B cell (primary cell): Measurements from ENCODE around the gene MBP. TPM values are rescaled to one million over a fixed set of nuclear protein-coding genes. Genes with fewer than 3 reads are reported as not detected.

Experiments
- ATAC-seq: fragments of 200-7000 bp; cut with Tn5 transposase; one replicate; pipeline ENCODE4 v1.10.0; 2021; ENCODE audit warnings: low read depth, mild to moderate bottlenecking, moderate number of reproducible peaks, moderate library complexity
- CTCF ChIA-PET: fragments of 350-600 bp; sonication (Branson Sonifier 250); formaldehyde crosslinking; loops from one replicate; lab custom pipeline; 2021; ENCODE audit warnings: antibody characterized with exemption, inconsistent platforms; lab: Charles Lee
- POLR2A ChIA-PET: fragments of 350-600 bp; sonication (Branson Sonifier 250); formaldehyde crosslinking; loops from one replicate; lab custom pipeline; 2021; ENCODE audit warnings: antibody characterized with exemption; lab: Charles Lee
- DNase-seq: peaks from one replicate; pipeline ENCODE4 v3.0.0; 2013
- H2AFZ ChIP-seq: 2 replicates; pipeline ENCODE4 v1.6.1; 2012; ENCODE audit warnings: mild to moderate bottlenecking, low read depth, low read length; ENCODE audit not compliant: insufficient read depth, poor library complexity, severe bottlenecking
- H3K27ac ChIP-seq, 2 donors: 1 replicate in 1 of 2; 2 replicates in 1 of 2; pipeline ENCODE4 v1.5.1; 2012 to 2013; ENCODE audit warnings: low read length in 2 of 2, mild to moderate bottlenecking in 2 of 2, moderate library complexity in 1 of 2
- H3K27me3 ChIP-seq, 4 experiments: fragments of 200-600 bp in 1 of 4; sonication (generic) in 1 of 4; replicated peaks in 1 of 4; 1 replicate in 2 of 4; 2 replicates in 2 of 4; pipeline versions ENCODE4 v1.6.1 to v1.7.0; 2013 to 2016; ENCODE audit warnings: low read length in 3 of 4, mild to moderate bottlenecking in 2 of 4, mixed read lengths in 1 of 4, moderate library complexity in 1 of 4; ENCODE audit not compliant: insufficient read depth in 4 of 4, control insufficient read depth in 3 of 4; ENCODE audit errors: control extremely low read depth in 1 of 4
- H3K36me3 ChIP-seq, 2 experiments: replicated peaks in 1 of 2; 1 replicate in 1 of 2; 2 replicates in 1 of 2; pipeline versions ENCODE4 v1.6.1 to v1.7.1; 2013; ENCODE audit warnings: low read length in 1 of 2; ENCODE audit not compliant: insufficient read depth in 2 of 2, control insufficient read depth in 1 of 2; ENCODE audit errors: control extremely low read depth in 1 of 2, extremely low read depth in 1 of 2
- H3K4me1 ChIP-seq, 2 donors: fragments of 200-600 bp in 1 of 2; sonication (generic) in 1 of 2; 1 replicate in 1 of 2; 2 replicates in 1 of 2; pipeline versions ENCODE4 v1.5.1 to v1.6.1; 2013 to 2017; ENCODE audit warnings: low read length in 2 of 2; ENCODE audit not compliant: control insufficient read depth in 2 of 2, insufficient read depth in 2 of 2
- H3K4me2 ChIP-seq: replicated peaks from 2 replicates; pipeline ENCODE3; 2012; ENCODE audit warnings: mild to moderate bottlenecking, low read depth, low read length; ENCODE audit not compliant: poor library complexity, severe bottlenecking
- H3K4me3 ChIP-seq, 5 experiments: fragments of 200-600 bp in 1 of 5; sonication (generic) in 1 of 5; 1 replicate in 3 of 5; 2 replicates in 2 of 5; pipeline versions ENCODE4 v1.5.1 to v1.7.0; 2011 to 2016; ENCODE audit warnings: low read length in 4 of 5, mild to moderate bottlenecking in 4 of 5, low read depth in 2 of 5, control low read depth in 1 of 5, moderate library complexity in 1 of 5; ENCODE audit not compliant: insufficient read depth in 1 of 5; ENCODE audit errors: control extremely low read depth in 1 of 5, extremely low read depth in 1 of 5
- H3K79me2 ChIP-seq: fragments of 200-600 bp; sonication (generic); one replicate; pipeline ENCODE4 v1.6.0; 2016; ENCODE audit warnings: low read length; ENCODE audit not compliant: control insufficient read depth, insufficient read depth
- H3K9ac ChIP-seq: fragments of 200-600 bp; sonication (generic); 2 replicates; pipeline ENCODE4 v1.6.1; 2017; ENCODE audit warnings: mild to moderate bottlenecking, low read length, moderate library complexity
- H3K9me3 ChIP-seq, 3 donors: one replicate each; pipeline versions ENCODE4 v1.6.1 to v1.7.1; 2013; ENCODE audit warnings: low read length in 2 of 3; ENCODE audit not compliant: control insufficient read depth in 2 of 3, insufficient read depth in 1 of 3; ENCODE audit errors: control extremely low read depth in 1 of 3
- H4K20me1 ChIP-seq: 2 replicates; pipeline ENCODE4 v1.6.0; 2012; ENCODE audit warnings: mild to moderate bottlenecking, low read length; ENCODE audit not compliant: insufficient read depth, control insufficient read depth, poor library complexity, severe bottlenecking
- H3K27ac Mint-ChIP-seq: one replicate; pipeline ENCODE4 v1.8.0; 2021; ENCODE audit warnings: mixed read lengths
- H3K27me3 Mint-ChIP-seq: one replicate; pipeline ENCODE4 v1.8.0; 2021; ENCODE audit warnings: mixed read lengths
- H3K4me1 Mint-ChIP-seq: one replicate; pipeline ENCODE4 v1.8.0; 2021; ENCODE audit warnings: mixed read lengths
- H3K4me3 Mint-ChIP-seq: one replicate; pipeline ENCODE4 v1.8.0; 2021; ENCODE audit warnings: mixed read lengths
- H3K9me3 Mint-ChIP-seq: one replicate; pipeline ENCODE4 v1.8.0; 2022; ENCODE audit warnings: mixed read lengths; ENCODE audit not compliant: insufficient read depth
- CTCF ChIP-seq: fragments of 200-600 bp; IDR thresholded peaks from one replicate; pipeline ENCODE4 v1.8.0; 2022; ENCODE audit warnings: antibody characterized with exemption, mild to moderate bottlenecking
- EZH2 ChIP-seq: IDR thresholded peaks from 2 replicates; pipeline ENCODE4 v1.6.1; 2012; ENCODE audit warnings: borderline replicate concordance, low read depth, mild to moderate bottlenecking, moderate library complexity, low read length; ENCODE audit not compliant: insufficient read depth, poor library complexity, severe bottlenecking
- WGBS: methylation state at CpG from one replicate; pipeline ENCODE4 v1.1.5; 2013; ENCODE audit warnings: missing lambda C conversion rate; ENCODE audit not compliant: insufficient coverage; 5-methylcytosine and 5-hydroxymethylcytosine counted together
- intact Hi-C: fragments of 100-400 bp; cut with micrococcal nuclease; formaldehyde crosslinking; loops from one replicate; pipeline ENCODE4 v1.10.0; 2022
- polyA plus RNA-seq: library from polyadenylated mRNA; depleted of rRNA; stranded (reverse); fragments of >200 nt; gene quantifications from 2 replicates; pipeline ENCODE4 v1.2.3, GENCODE V29; 2012
- total RNA-seq, 2 donors: library from RNA; stranded (reverse); fragments of 120-200 nt in 1 of 2; gene quantifications; 1 replicate in 1 of 2; 2 replicates in 1 of 2; pipeline versions ENCODE4 v1.2.3 to v1.2.4, GENCODE V29; 2013 to 2022

Gene MBP
- total and polyA plus RNA-seq, 2 donors (not counting 1 experiment from before 2014, with no cell fraction given), result 30.1 to 192 TPM

GRCh38 chr18:76974386-76974785, 158.2 kb downstream of the MBP start:
- no peak overlapping the region for H2AFZ ChIP-seq
- peaks cover 32 to 34% of the 10 kb centered on the region in 2 donors for H3K4me1 ChIP-seq
- Mint-ChIP-seq H3K27me3 (no peaks in the 10 kb centered on the region), H3K27ac (no peak overlapping the region), H3K4me1 (peaks cover 44% of the 10 kb centered on the region), H3K4me3 (no peak overlapping the region), H3K9me3 (no peaks in the 10 kb centered on the region)
- DNase-seq (no peak), ATAC-seq (no peak)
- no peaks in the 10 kb centered on the region for H3K79me2 ChIP-seq
- no peaks in the 10 kb centered on the region for H4K20me1 ChIP-seq
- intact Hi-C loops, result no loop called here
- H3K9ac ChIP-seq, result no peak overlapping the region
- no peak overlapping the region for H3K4me3 ChIP-seq
- H3K4me2 ChIP-seq, result no peak overlapping the region
- H3K36me3 ChIP-seq, result peaks cover 0 to 4% of the 10 kb centered on the region in 2 experiments
- ChIA-PET POLR2A (interaction anchor here (0.9 kb wide), 1 partner anchor 9 kb away, joined by 3 read pairs; no protein-coding TSS in a partner anchor), CTCF (interaction anchor here (0.6 to 13.3 kb wide), 3 partner anchors 8 to 51 kb away, joined by 3 to 287 read pairs (median 3); no protein-coding TSS in a partner anchor)
- no peak overlapping the region for H3K27ac ChIP-seq
- no CpG with 5 or more reads among the region's 5 CpGs for WGBS
- H3K27me3 ChIP-seq, result no peaks in the 10 kb centered on the region
- no peak for TF ChIP-seq EZH2
- no peak for TF ChIP-seq CTCF
- peaks cover 0 to 6% (median 0%) of the 10 kb centered on the region in 3 donors for H3K9me3 ChIP-seq

GRCh38 chr18:76973520-76974266, 158.9 kb downstream of the MBP start:
- peaks cover 25 to 28% of the 10 kb centered on the region in 2 donors for H3K4me1 ChIP-seq
- DNase-seq, result no peak
- no peak overlapping the region for H3K9ac ChIP-seq
- TF ChIP-seq CTCF (no peak), EZH2 (no peak)
- peaks cover 0 to 8% of the 10 kb centered on the region in 2 experiments for H3K36me3 ChIP-seq
- no peaks in the 10 kb centered on the region for H3K79me2 ChIP-seq
- no peaks in the 10 kb centered on the region for H3K27me3 ChIP-seq
- no peak overlapping the region for H3K27ac ChIP-seq
- H3K9me3 Mint-ChIP-seq, result no peaks in the 10 kb centered on the region
- WGBS, result 97% methylated on average over 20 of the region's 20 CpGs
- POLR2A ChIA-PET, result no interaction called here
- no peak overlapping the region for H2AFZ ChIP-seq
- no peak overlapping the region for H3K4me3 ChIP-seq
- H3K27ac Mint-ChIP-seq, result no peak overlapping the region
- ATAC-seq, result no peak
- no peaks in the 10 kb centered on the region for H3K9me3 ChIP-seq
- H3K4me1 Mint-ChIP-seq, result peaks cover 37% of the 10 kb centered on the region
- CTCF ChIA-PET, result interaction anchor here (0.6 to 13.3 kb wide), 2 partner anchors 9 kb away, joined by 3 to 287 read pairs; no protein-coding TSS in a partner anchor
- intact Hi-C loops, result no loop called here
- no peaks in the 10 kb centered on the region for H3K27me3 Mint-ChIP-seq
- no peak overlapping the region for H3K4me3 Mint-ChIP-seq
- no peak overlapping the region for H3K4me2 ChIP-seq
- no peaks in the 10 kb centered on the region for H4K20me1 ChIP-seq
